Measurements from ENCODE around the gene MYL9.

DNA sequence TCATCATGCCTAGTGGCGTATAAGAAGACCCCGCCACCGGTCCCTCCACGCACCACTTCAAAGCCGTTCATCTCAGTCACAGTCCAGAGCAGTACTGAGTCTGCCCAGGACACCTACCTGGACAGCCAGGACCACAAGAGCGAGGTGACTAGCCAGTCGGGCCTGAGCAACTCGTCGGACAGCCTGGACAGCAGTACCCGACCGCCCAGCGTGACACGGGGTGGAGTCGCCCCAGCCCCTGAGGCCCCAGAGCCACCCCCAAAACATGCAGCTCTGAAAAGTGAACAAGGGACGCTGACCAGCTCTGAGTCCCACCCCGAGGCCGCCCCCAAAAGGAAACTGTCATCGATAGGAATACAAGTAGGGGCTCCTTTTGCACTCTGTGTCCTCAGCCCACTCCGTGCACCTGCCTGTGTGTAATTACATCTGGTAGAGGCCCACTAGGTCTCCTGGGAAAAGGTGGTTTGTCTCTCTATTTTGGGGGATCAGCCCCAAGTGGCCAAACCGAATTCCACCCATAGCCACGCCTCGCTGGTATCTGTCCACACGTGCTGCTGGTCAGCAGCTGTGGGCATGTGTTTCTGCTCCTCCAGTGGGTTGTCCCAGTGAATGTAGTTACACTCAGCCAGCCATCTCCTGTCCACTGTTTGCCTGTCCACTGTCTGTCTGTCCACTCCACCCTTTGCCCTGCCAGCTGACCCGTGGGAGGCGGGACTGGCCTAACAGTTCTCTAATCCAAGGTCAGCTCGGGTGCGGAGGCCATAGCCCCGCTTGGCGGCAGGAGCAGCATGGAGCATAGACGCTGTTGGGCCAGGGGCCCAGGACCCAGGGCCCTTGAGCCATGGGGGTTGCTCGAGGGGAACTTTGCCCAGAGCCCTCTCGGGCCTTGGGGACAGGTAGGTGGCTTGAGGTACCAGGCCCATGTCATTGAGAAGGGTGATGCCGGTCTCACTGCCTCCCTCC, 44.3 kb upstream of the MYL9 start:
- TF ChIP-seq CTCF (optimal IDR thresholded peaks at IDR 0.05 in 1 of 3, IDR thresholded peaks at IDR 0.05 in 1 of 3, conservative IDR thresholded peaks at IDR 0.05 in 1 of 3; ENCODE audit: extremely low read depth in 1 of 3, insufficient read depth in 2 of 3, low read length in 3 of 3) = no peak
- TF ChIP-seq EZH2 (IDR thresholded peaks at IDR 0.05; ENCODE audit: low read length) = no peak

Measured in keratinocyte (primary cell).